SK-N-MC (cell line): ENCODE data around the gene MAPK6.
"Not testable (repeated sequence)": the region's sequence is repeated elsewhere in the genome, so short reads cannot be mapped to it uniquely, and the experiment has no call there.

Source experiments
- DNase-seq: peaks from one replicate; pipeline ENCODE4 v3.0.0-alpha.2; 2011; ENCODE audit warnings: low read depth, low spot score
- H3K27ac ChIP-seq: fragments of 200-600 bp; sonication (generic); 2 replicates; pipeline ENCODE4 v1.5.1; 2016; ENCODE audit warnings: mixed run types
- H3K36me3 ChIP-seq: fragments of 200-600 bp; sonication (generic); 2 replicates; pipeline ENCODE4 v1.6.1; 2017; ENCODE audit warnings: antibody characterized with exemption, low read length, mixed read lengths; ENCODE audit not compliant: insufficient read depth
- H3K4me3 ChIP-seq: fragments of 200-600 bp; sonication (generic); 2 replicates; pipeline ENCODE4 v1.5.1; 2016
- H3K9ac ChIP-seq: fragments of 200-600 bp; sonication (generic); 2 replicates; pipeline ENCODE4 v1.8.0; 2017; ENCODE audit warnings: mixed run types, mixed read lengths; ENCODE audit not compliant: insufficient read length
- H3K9me3 ChIP-seq: fragments of 200-600 bp; sonication (generic); 2 replicates; pipeline ENCODE4 v1.6.1; 2017; ENCODE audit warnings: low read depth, mild to moderate bottlenecking, antibody characterized with exemption, low read length, moderate library complexity, mixed read lengths
- EZH2 ChIP-seq: fragments of 200-600 bp; sonication (generic); IDR thresholded peaks from one replicate; pipeline ENCODE4 v1.6.1; 2017; ENCODE audit warnings: antibody characterized with exemption
- FOXP2 ChIP-seq: optimal IDR thresholded peaks from 2 replicates; pipeline ENCODE3; 2011; ENCODE audit warnings: mild to moderate bottlenecking, moderate library complexity; ENCODE audit not compliant: insufficient read depth; ENCODE audit errors: extremely low read length, control extremely low read depth
- POLR2AphosphoS5 ChIP-seq: IDR thresholded peaks from 2 replicates; pipeline ENCODE4 v1.6.1; 2012; ENCODE audit warnings: mild to moderate bottlenecking, low read depth, low read length, borderline replicate concordance

The MAPK6 gene

GRCh38 chr15:52028431-52029093, 9.5 kb downstream of the MAPK6 start:
- peaks cover 59% of the 10 kb centered on the region for H3K36me3 ChIP-seq
- H3K9ac ChIP-seq = no peak overlapping the region
- TF ChIP-seq POLR2AphosphoS5 = no peak
- no peak for TF ChIP-seq FOXP2
- TF ChIP-seq EZH2 = no peak
- no peak overlapping the region for H3K27ac ChIP-seq
- H3K9me3 ChIP-seq = peaks cover 7% of the 10 kb centered on the region
- H3K4me3 ChIP-seq = no peak overlapping the region
- DNase-seq = no peak

GRCh38 chr15:52030010-52030409, 11.0 kb downstream of the MAPK6 start:
- DNase-seq = no peak
- H3K36me3 ChIP-seq = peaks cover 63% of the 10 kb centered on the region
- TF ChIP-seq EZH2 = no peak
- TF ChIP-seq POLR2AphosphoS5 = no peak
- TF ChIP-seq FOXP2 = no peak
- no peak overlapping the region for H3K27ac ChIP-seq
- H3K9ac ChIP-seq = no peak overlapping the region
- H3K4me3 ChIP-seq = no peak overlapping the region
- H3K9me3 ChIP-seq = peaks cover 13% of the 10 kb centered on the region

- no peak overlapping the region for H3K4me3 ChIP-seq
- H3K36me3 ChIP-seq = peaks cover 69% of the 10 kb centered on the region
- H3K9ac ChIP-seq = no peak overlapping the region
- peaks cover 15% of the 10 kb centered on the region for H3K9me3 ChIP-seq
- DNase-seq = no peak
- no peak for TF ChIP-seq FOXP2
- TF ChIP-seq POLR2AphosphoS5 = no peak
- TF ChIP-seq EZH2 = no peak
- no peak overlapping the region for H3K27ac ChIP-seq
Measured at GRCh38 chr15:52031556-52031955, 12.5 kb downstream of the MAPK6 start.

- Histone ChIP-seq H3K36me3 (peaks cover 50% of the 10 kb centered on the region), H3K27ac (0 out of 2 replicates have a peak overlapping the region, but pooled peaks have one; percentile 12), H3K9me3 (peaks cover 14% of the 10 kb centered on the region), H3K4me3 (no peak overlapping the region), H3K9ac (no peak overlapping the region)
- no peak for TF ChIP-seq POLR2AphosphoS5
- DNase-seq = no peak
Measured at GRCh38 chr15:52037889-52038505, 19.0 kb downstream of the MAPK6 start.

GRCh38 chr15:52039925-52040781, 21.1 kb downstream of the MAPK6 start:
- DNase-seq = no peak
- peak overlapping the region; percentile 66 for H3K27ac ChIP-seq

GRCh38 chr15:52042051-52042851, 23.2 kb downstream of the MAPK6 start:
- Histone ChIP-seq H3K27ac (peak overlapping the region; percentile 34; the same call in 1 of the 2 replicates), H3K4me3 (no peak overlapping the region), H3K9ac (no peak overlapping the region), H3K9me3 (no peaks in the 10 kb centered on the region), H3K36me3 (peaks cover 44% of the 10 kb centered on the region)
- DNase-seq = no peak
- TF ChIP-seq POLR2AphosphoS5 = no peak
- TF ChIP-seq FOXP2 = no peak
- no peak for TF ChIP-seq EZH2

More at GRCh38 chr15:52039925-52040781, 21.1 kb downstream of the MAPK6 start:
- no peak overlapping the region for H3K4me3 ChIP-seq
- no peak for TF ChIP-seq FOXP2
- no peak for TF ChIP-seq POLR2AphosphoS5
- no peak for TF ChIP-seq EZH2
- no peak overlapping the region for H3K9ac ChIP-seq
- H3K36me3 ChIP-seq = peaks cover 38% of the 10 kb centered on the region
- peaks cover under 1% of the 10 kb centered on the region; the same call in 1 of the 2 replicates for H3K9me3 ChIP-seq

GRCh38 chr15:52045795-52046298, 26.8 kb downstream of the MAPK6 start:
- H3K9me3 ChIP-seq, H3K27ac ChIP-seq, H3K9ac ChIP-seq, DNase-seq, H3K4me3 ChIP-seq: not testable (repeated sequence)
- H3K36me3 ChIP-seq = peaks cover 77% of the 10 kb centered on the region

GRCh38 chr15:52046552-52046951, 27.5 kb downstream of the MAPK6 start:
- not testable (repeated sequence) for H3K9me3 ChIP-seq, H3K4me3 ChIP-seq, H3K9ac ChIP-seq, H3K27ac ChIP-seq, DNase-seq
- H3K36me3 ChIP-seq = peaks cover 81% of the 10 kb centered on the region
